HepG2 (cell line): ENCODE results near the gene TPST1. TPM values are rescaled to one million over a fixed set of nuclear protein-coding genes. Genes with fewer than 3 reads are reported as not detected.
A peak's percentile ranks its signal among the peaks of the same experiment; 100 is the strongest.

Source experiments
- ATAC-seq: fragments of 200-7000 bp; cut with Tn5 transposase; 3 replicates; pipeline ENCODE4 v1.9.1; 2020; ENCODE audit warnings: mild to moderate bottlenecking, moderate library complexity
- BruUV-seq: library from RNA; stranded (reverse); fragments of 400-500 nt; replicated peaks from 2 replicates; lab custom pipeline; 2021; lab: Mats Ljungman, UMichigan
- CTCF ChIA-PET: fragments of 300-600 bp; formaldehyde crosslinking; extraction: SDS; loops from one replicate; lab custom pipeline; 2021; ENCODE audit warnings: low total read pairs, inconsistent platforms, low intra/inter-chr PET ratio; lab: Yijun Ruan, JAX
- POLR2A ChIA-PET: fragments of 350-600 bp; sonication (Branson Sonifier 250); formaldehyde crosslinking; loops from one replicate; lab custom pipeline; 2020; ENCODE audit warnings: antibody characterized with exemption, inconsistent platforms; lab: Yijun Ruan, JAX
- DNase-seq: peaks from one replicate; pipeline ENCODE4 v3.0.0-alpha.2; 2015; ENCODE audit warnings: low spot score
- FAIRE-seq: peaks from 3 replicates; lab custom pipeline; 2011; peaks lifted over from hg19 to GRCh38; lab: Jason Lieb, UNC
- H2AFZ ChIP-seq: one replicate; pipeline ENCODE4 v1.6.1; 2011; ENCODE audit warnings: low read length, inconsistent platforms
- H3K27ac ChIP-seq: fragments of 300-600 bp; 3 replicates; pipeline ENCODE4 v1.8.0; 2011; ENCODE audit warnings: mixed run types, mild to moderate bottlenecking, mixed read lengths, low read length, inconsistent platforms; ENCODE audit not compliant: insufficient read depth; ENCODE audit errors: extremely low read length
- H3K27me3 ChIP-seq, 2 experiments: fragments of 200-600 bp in 1 of 2; 2 replicates in 1 of 2; 3 replicates in 1 of 2; pipeline versions ENCODE4 v1.6.0 to v1.8.0; 2011; ENCODE audit warnings: low read length in 2 of 2, mild to moderate bottlenecking in 2 of 2, moderate library complexity in 2 of 2, inconsistent platforms in 1 of 2; ENCODE audit not compliant: insufficient read depth in 2 of 2, control insufficient read depth in 1 of 2
- H3K36me3 ChIP-seq, 2 experiments: fragments of 200-600 bp in 1 of 2; replicated peaks in 1 of 2; 2 replicates in 1 of 2; 3 replicates in 1 of 2; pipeline versions ENCODE4 v1.5.1 to v1.8.0; 2011; ENCODE audit warnings: low read length in 2 of 2, inconsistent platforms in 1 of 2; ENCODE audit not compliant: insufficient read depth in 2 of 2, control insufficient read depth in 1 of 2
- H3K4me1 ChIP-seq: 2 replicates; pipeline ENCODE4 v1.5.1; 2012; ENCODE audit warnings: low read length, inconsistent platforms; ENCODE audit not compliant: insufficient read depth
- H3K4me2 ChIP-seq: 2 replicates; pipeline ENCODE4 v1.6.0; 2011; ENCODE audit warnings: low read depth, low read length, inconsistent platforms
- H3K4me3 ChIP-seq, 3 experiments: fragments of 200-600 bp in 1 of 3; sonication (generic), shearing (Covaris generic) in 1 of 3; replicated peaks in 1 of 3; 2 replicates each; pipeline ENCODE4 v1.5.1; 2011 to 2016; ENCODE audit warnings: low read length in 3 of 3, inconsistent platforms in 2 of 3, low read depth in 2 of 3, mild to moderate bottlenecking in 2 of 3, control low read depth in 1 of 3, mixed read lengths in 1 of 3; ENCODE audit not compliant: insufficient read depth in 1 of 3
- H3K79me2 ChIP-seq: one replicate; pipeline ENCODE4 v1.6.1; 2011; ENCODE audit warnings: low read length, inconsistent platforms; ENCODE audit not compliant: insufficient read depth
- H3K9ac ChIP-seq: 2 replicates; pipeline ENCODE4 v1.6.0; 2011; ENCODE audit warnings: mild to moderate bottlenecking, low read depth, low read length, inconsistent platforms; ENCODE audit not compliant: insufficient read depth
- H3K9me3 ChIP-seq: 2 replicates; pipeline ENCODE4 v1.5.1; 2012; ENCODE audit warnings: mild to moderate bottlenecking, low read length
- H4K20me1 ChIP-seq: 2 replicates; pipeline ENCODE4 v1.6.0; 2011; ENCODE audit warnings: inconsistent platforms, mild to moderate bottlenecking, low read length, moderate library complexity; ENCODE audit not compliant: insufficient read depth
- AGO1 ChIP-seq: fragments of 200-400 bp; formaldehyde crosslinking; IDR thresholded peaks from 2 replicates; pipeline ENCODE4 v1.6.1; 2017; ENCODE audit warnings: mild to moderate bottlenecking, low read depth, low read length, moderate library complexity; ENCODE audit not compliant: poor library complexity, severe bottlenecking
- AHDC1 ChIP-seq: sonication (generic); formaldehyde crosslinking; IDR thresholded peaks from 2 replicates; pipeline ENCODE4 v1.5.1; 2020; ENCODE audit warnings: mild to moderate bottlenecking, missing genetic modification reagents, borderline replicate concordance
- ATF4 ChIP-seq, 2 experiments: fragments of 450-650 bp in 1 of 2; sonication (generic) in 1 of 2; formaldehyde crosslinking; IDR thresholded peaks; 2 replicates each; pipeline versions ENCODE4 v1.5.0 to v1.8.0; 2020 to 2022; ENCODE audit warnings: mild to moderate bottlenecking in 1 of 2, missing genetic modification reagents in 1 of 2
- CEBPG ChIP-seq: IDR thresholded peaks from 2 replicates; pipeline ENCODE4 v1.6.1; 2016
- ELF1 ChIP-seq: sonication (generic); formaldehyde crosslinking; IDR thresholded peaks from 2 replicates; pipeline ENCODE4 v1.4.0; 2020; ENCODE audit warnings: missing genetic modification reagents
- PCBP1 ChIP-seq: fragments of 200-400 bp; formaldehyde crosslinking; IDR thresholded peaks from 2 replicates; pipeline ENCODE4 v1.6.1; 2017; ENCODE audit warnings: mild to moderate bottlenecking, low read depth, low read length, borderline replicate concordance
- ZEB1 ChIP-seq: IDR thresholded peaks from 2 replicates; pipeline ENCODE4 v1.6.1; 2012; ENCODE audit warnings: mild to moderate bottlenecking, low read depth, inconsistent platforms; ENCODE audit not compliant: insufficient replicate concordance
- ZNF10 ChIP-seq: sonication (generic); formaldehyde crosslinking; IDR thresholded peaks from 2 replicates; pipeline ENCODE4 v1.4.0; 2020; ENCODE audit warnings: mild to moderate bottlenecking, low read depth, missing genetic modification reagents, borderline replicate concordance
- ZNF296 ChIP-seq: sonication (generic); formaldehyde crosslinking; conservative IDR thresholded peaks from 2 replicates; pipeline ENCODE4 v1.5.0; 2020; ENCODE audit warnings: mild to moderate bottlenecking, missing genetic modification reagents
- WGBS: methylation state at CpG from one replicate; pipeline ENCODE4 v1.1.6; 2017; ENCODE audit warnings: low lambda C conversion rate; 5-methylcytosine and 5-hydroxymethylcytosine counted together
- in situ Hi-C: cut with HindIII; loops from 2 replicates; pipeline ENCODE4 v1.10.0; 2017; ENCODE audit warnings: low pct_unique_long_range_greater_than_20kb; ENCODE audit not compliant: extremely low pct_ligation_motif_present
- intact Hi-C: fragments of 100-400 bp; cut with micrococcal nuclease; formaldehyde crosslinking; loops from one replicate; pipeline ENCODE4 v1.10.0; 2022; ENCODE audit not compliant: unreplicated experiment
- polyA plus RNA-seq, 8 experiments: library from polyadenylated mRNA; depleted of rRNA in 3 of 8; stranded (reverse) in 7 of 8; unstranded in 1 of 8; fragments of >200 nt; fragmentation: Illumina TruSeq in 4 of 8; extraction: Trizol in 4 of 8; gene quantifications; 2 replicates each; pipeline versions ENCODE4 v1.2.1 to v1.2.3, GENCODE V29; 2011 to 2016; ENCODE audit warnings: low read depth in 4 of 8, missing spikeins in 1 of 8, mixed read lengths in 1 of 8; ENCODE audit not compliant: insufficient read depth in 1 of 8
- total RNA-seq, 5 experiments: library from RNA; depleted of rRNA; stranded (reverse); fragments of >200 nt; fragmentation: Illumina TruSeq; extraction: Trizol; gene quantifications; 2 replicates each; pipeline ENCODE4 v1.2.3, GENCODE V29; 2016; ENCODE audit warnings: low read depth in 1 of 5
- TF ChIP-seq, protein P1 (sequence below): sonication (generic); IDR thresholded peaks from 2 replicates; pipeline ENCODE4 v1.6.1; 2016; ENCODE audit warnings: low read depth, borderline replicate concordance

The TPST1 gene
- total and polyA plus RNA-seq, 2 of the 13 experiments (the other 11 are each of a cell fraction or from before 2014, with no cell fraction given) = 24.3 to 34.1 TPM

DNA sequence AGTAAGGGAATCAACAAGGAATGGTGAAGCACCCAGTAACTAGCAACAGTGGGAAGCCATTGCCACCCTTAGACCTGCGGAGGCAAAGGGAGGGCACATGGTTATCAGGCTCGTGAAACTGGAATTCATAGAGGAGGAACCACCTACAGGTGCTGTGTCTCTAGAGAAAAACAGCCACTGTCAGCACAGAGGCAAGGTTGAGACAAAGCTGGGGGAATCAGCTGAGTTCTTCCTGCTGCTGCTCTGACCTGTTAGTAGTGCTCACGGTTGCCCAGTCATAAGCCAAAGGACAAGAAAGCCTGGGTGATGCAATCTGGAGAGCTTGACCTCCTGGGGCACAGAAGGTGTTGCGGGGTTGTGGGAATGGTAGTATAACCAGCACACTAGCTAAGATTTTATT is 110.1 kb downstream of the TPST1 start:
- intact Hi-C loops = no loop called here

More for the DNA sequence above, 110.1 kb downstream of the TPST1 start:
- Histone ChIP-seq H3K79me2 (no peaks in the 10 kb centered on the region), H3K9ac (no peak overlapping the region)
- WGBS = 69% methylated on average over 3 of the region's 4 CpGs
- ATAC-seq = peak; percentile 30; the same call in 2 of the 3 replicates
- TF ChIP-seq AGO1 (no peak), CEBPG (CRISPR knock-in tag) (peak; percentile 69), ZEB1 (no peak), ELF1 (CRISPR knock-in tag) (no peak), AHDC1 (no peak), ZNF296 (CRISPR knock-in tag) (no peak), PCBP1 (no peak), ATF4 (CRISPR knock-in tag; IDR thresholded peaks at IDR 0.05) (peak in 1 of 2 experiments; percentile 72; a peak in 2 of 4 replicates), ZNF10 (CRISPR knock-in tag) (no peak)
- TF ChIP-seq, protein P1, sequence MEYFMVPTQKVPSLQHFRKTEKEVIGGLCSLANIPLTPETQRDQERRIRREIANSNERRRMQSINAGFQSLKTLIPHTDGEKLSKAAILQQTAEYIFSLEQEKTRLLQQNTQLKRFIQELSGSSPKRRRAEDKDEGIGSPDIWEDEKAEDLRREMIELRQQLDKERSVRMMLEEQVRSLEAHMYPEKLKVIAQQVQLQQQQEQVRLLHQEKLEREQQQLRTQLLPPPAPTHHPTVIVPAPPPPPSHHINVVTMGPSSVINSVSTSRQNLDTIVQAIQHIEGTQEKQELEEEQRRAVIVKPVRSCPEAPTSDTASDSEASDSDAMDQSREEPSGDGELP = peak; percentile 30; the same call in 1 of the 2 replicates
- TF ChIP-seq, all 625 proteins: peak for 3
- ChIA-PET CTCF (no interaction called here), POLR2A (no interaction called here)
- no peaks in the 10 kb centered on the region for H4K20me1 ChIP-seq
- H3K27me3 ChIP-seq = no peaks in the 10 kb centered on the region
- H3K4me3 ChIP-seq = no peak overlapping the region
- H3K4me1 ChIP-seq = peaks cover 25% of the 10 kb centered on the region
- H3K27ac ChIP-seq = peak overlapping the region; percentile 5
- H3K4me2 ChIP-seq = no peak overlapping the region
- FAIRE-seq (no peak), DNase-seq (no peak)
- in situ Hi-C loops = no loop called here
- no TSS peak for BruUV-seq
- H3K36me3 ChIP-seq = no peaks in the 10 kb centered on the region
- no peaks in the 10 kb centered on the region for H3K9me3 ChIP-seq
- H2AFZ ChIP-seq = no peak overlapping the region
